GM18861 (cell line): ENCODE measurements around the gene NEU2.

Experiments
- ATAC-seq: cut with Tn5 transposase; IDR thresholded peaks from one replicate; pipeline ENCODE4 v1.9.1; 2021; ENCODE audit not compliant: unreplicated experiment

The NEU2 gene

DNA sequence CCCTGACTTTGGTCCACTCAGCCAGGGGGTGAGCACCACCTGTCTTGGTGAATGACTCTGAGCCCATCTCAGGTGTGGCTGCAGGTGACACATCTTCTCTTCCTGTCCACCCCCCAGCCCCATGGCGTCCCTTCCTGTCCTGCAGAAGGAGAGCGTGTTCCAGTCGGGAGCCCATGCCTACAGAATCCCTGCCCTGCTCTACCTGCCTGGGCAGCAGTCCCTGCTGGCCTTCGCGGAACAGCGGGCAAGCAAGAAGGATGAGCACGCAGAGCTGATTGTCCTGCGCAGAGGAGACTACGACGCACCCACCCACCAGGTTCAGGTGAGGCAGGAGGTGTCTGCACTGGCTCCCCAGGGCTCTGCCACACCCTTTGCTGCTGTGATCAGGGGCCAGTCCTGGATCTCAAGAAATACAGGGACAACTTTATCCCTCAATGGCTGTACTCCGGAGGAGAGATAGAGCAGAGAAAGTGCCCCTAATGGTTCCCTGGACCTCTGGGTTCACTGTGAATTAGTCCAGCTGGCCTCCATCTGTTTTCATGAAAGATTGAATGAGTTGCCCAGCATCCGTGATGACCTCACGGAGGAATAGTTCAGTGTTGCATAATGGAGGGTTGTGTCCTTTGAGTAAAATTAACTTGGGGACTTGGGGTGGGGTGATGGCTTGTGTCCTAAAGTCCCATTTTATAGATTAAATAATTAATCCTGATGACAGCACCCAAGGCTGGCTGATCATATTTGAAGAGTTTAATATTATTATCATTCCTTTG lies at the start of gene NEU2:
TSS of gene NEU2 (plus strand) at position 122 of the 770 bp plus-strand sequence. CDS start at position 122, 0 bp downstream.
- no peak for ATAC-seq

DNA sequence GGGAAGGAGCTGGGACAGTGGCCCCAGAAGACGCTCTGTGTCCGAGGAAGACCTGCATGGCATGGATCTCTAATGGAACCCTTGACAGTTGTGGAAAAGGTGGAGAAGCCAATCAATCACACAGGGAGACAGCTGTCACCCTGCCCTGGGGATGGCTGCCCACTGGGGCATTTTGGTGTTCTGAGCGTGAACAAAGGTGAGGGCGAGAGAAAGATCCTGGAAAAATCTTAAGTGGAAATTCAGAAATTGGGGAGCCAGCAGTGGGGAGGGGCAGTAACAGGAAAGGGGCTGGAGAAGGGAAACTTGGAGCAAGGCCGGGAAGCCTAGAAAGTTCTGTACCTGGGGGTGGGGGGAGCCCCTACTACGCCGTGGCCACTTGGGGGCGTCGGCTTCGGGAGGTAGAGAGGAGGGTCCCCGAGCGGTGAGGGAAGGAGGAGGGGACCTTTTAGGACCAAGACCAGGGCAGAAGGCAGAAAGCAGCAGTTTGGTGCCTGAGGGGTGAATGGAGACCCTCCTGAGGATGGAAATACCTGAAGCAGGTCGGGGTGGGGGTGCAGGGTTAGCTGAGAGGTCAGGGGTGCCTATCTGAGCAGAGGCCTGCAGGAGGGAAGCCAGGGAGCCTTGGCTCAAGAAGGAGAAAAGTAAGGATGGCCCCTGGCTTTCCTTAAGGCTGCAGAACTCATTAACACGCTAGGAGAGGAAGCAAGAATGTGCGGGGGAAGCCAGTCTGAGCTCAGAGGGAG lies 49.4 kb upstream of the NEU2 start:
- no peak for ATAC-seq

DNA sequence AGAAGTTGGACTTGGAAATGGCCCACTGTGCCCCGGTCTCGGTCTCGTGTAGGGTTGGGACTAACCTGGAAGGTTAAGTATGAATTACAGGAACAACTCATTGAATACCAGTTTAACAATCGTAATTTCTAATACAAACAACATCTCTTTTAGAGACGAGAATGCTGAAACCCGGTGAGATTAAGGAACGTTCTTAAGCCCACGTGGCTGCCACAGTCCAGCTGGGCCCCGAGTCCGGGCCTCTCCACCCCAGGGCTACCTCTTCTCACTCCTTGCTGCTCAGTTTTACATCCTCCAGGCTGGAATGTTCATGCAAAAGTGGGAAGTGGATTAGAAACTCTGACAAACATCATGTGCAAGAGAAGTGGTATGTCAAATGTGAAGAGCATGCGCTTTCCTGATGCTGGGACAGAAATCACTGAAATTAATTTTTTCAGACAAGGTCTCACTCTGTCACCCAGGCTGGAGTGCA lies 48.8 kb upstream of the NEU2 start:
- ATAC-seq: no peak

DNA sequence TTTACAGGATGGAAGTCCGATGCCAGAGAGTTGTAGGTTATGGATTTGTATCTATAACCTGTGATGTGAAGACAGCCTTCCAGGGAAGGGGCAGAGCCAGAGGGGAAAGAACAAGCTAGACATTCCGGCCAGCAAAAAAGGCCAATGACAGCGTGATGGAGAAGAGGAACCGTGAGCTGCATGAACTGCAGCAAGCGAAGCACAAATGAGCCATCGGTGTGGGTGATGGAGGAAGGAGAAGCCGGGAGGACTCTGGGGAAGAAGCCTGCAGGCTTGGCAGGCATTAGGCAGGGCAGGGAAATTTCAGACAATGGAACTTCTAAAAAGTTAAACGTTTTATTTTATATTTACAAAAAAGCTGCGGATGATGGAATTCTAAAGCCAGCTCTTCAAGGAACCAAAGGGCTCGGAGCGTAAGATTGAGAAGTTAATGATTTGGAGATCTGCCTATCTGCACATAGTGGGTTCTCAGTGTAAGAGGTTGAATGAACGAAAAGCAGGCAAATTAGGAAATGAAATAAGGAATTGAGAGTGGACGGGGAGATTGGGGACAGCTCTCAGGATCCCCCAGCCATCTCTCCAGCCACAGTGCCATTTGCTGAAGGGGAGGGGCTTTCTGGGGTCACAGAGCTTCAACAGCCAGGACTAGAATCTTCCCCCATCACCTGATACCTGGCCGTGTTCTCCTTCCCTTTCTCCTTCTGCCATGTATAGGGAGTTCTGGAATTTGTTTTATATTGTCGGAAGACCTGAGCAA lies 47.8 kb upstream of the NEU2 start:
- no peak for ATAC-seq

DNA sequence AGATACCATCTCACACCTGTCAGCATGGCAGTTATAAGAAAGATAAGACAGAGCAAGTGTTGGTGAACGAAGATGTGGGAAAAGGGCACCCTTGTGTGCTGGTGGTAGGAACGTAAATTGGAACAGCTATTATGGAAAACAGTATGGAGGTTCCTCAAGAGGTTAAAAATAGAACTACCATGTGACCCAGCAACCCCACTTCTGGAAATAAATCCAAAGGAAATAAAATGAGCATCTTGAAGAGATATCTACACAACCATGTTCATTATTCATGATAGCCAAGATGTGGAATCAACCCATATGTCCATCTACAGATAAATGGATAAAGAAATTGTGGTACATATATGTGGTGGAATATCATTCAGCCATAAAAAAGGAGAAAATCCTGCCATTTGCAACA lies 46.3 kb upstream of the NEU2 start:
- ATAC-seq: no peak

DNA sequence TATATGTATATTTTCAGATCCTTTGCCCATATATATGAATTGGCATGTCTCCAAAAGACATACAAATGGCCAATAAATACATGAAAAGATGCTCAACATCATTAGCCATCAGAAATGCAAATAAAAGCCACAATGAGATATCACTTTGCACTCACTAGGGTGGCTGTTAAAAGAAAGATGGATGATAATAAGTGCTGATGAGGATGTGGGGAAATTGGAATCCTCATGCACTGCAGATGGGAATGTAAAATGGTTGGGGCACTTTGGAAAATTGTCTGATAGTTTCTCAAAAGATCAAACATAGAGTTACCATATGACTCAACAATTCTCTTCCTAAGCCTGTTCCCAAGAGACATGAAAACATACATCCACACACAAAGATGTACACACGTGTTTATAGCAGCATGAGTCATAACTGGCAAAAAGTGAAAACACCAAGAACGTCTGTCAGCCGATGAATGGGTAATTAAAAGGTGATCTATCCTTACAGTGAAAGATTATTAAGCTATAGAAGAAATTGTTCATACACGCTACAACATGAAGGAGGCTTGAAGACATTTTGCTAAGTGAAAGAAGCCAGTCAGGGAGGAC lies 39.1 kb upstream of the NEU2 start:
- no peak for ATAC-seq

DNA sequence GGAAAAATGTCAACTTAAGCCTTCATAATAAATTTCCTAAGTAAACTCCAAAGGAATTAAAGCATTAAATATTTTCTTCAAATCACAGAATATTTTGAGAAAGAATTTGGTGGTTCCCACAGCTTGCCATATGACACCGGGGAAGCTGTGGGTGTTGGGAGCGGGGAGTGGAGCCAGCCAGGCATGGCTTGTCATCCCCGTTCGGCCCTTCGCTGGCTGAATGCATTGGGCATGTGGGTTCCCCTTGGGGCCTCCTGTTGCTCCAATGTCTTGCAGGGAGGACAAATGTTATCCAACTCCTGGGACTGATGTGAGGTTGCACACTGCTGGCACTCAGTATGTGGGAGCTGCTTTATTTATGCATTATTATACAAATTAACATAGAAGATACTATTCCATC lies 38.0 kb upstream of the NEU2 start:
- ATAC-seq: no peak

DNA sequence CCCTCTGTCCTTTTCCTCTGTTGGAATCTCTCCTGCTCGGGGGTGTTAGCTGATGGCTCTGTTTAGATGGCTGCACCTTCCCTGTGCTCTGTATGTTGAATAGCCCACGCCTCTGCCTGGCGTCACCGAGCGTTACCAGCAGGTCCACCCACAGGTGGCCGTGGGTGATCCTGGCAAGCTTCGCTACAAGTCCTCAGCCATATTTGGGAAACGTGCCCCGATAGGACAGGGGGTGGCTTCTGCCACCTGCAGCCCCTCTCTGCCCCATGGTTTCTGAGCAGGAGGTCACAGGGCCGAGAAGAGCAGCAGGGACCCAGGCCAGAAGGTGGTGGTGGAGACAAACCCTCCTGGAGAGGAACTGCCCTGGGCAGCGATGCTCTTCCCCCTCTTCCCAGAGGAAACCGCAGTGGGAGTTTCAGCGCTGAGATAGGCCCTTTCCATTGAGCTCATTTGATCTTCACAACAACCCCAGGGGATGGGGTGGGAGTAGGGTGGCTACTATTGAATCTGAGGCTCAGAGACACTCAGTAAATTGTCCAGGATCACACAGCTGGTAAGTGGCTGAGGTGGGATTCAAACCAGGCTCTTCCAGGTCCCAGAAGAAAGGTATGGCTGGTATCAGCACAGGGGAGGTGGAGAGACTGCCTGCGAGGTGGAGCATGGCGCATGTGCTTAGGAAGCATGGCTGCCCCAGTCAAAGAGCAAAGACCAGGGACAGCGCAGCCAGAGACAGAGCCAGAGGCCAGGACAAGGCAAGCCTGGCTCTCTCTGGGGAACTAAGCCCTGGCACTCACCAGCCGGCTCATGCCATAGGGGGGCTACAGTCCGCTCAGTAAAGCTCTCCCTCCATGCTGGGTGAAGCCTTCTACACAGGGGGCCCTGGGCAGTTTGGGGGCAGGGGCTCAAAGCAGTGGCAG lies 34.5 kb upstream of the NEU2 start:
- ATAC-seq: no peak

DNA sequence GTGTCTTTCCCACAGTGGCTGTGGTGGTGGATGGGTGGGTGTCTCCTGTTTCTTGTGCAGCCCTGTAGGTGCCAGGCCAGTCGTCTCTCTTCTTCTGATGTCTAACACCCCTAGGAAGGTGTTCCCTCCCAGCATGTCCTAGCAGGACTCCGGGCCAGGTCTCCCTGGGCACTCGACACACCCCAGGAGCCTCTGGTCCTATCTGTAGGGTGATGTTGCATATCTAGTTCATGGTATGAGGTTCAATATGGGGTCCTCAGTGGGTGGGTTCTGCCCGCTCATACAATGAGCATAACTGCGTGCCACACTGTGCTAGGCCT lies 33.8 kb upstream of the NEU2 start:
- ATAC-seq: no peak

DNA sequence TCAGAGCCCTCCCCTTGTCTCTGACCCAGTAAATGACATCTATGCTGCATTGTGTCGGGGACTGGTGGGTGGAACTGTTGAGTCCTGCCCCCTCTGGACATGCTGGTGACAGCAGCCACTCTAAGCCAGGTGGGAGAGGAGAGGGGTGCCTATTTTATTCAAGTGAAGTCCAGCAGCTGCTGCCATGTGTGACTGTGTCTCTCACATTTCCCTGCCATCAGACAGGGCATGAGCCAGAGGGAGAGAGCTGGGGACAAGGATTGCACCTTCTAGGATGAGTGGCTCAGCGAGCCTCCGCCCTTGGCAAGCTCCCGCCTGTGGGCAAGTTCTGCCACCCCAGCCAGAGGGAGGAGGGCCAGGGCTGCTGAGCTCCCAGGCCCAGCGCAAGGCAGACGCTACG lies 33.1 kb upstream of the NEU2 start:
- ATAC-seq: no peak

DNA sequence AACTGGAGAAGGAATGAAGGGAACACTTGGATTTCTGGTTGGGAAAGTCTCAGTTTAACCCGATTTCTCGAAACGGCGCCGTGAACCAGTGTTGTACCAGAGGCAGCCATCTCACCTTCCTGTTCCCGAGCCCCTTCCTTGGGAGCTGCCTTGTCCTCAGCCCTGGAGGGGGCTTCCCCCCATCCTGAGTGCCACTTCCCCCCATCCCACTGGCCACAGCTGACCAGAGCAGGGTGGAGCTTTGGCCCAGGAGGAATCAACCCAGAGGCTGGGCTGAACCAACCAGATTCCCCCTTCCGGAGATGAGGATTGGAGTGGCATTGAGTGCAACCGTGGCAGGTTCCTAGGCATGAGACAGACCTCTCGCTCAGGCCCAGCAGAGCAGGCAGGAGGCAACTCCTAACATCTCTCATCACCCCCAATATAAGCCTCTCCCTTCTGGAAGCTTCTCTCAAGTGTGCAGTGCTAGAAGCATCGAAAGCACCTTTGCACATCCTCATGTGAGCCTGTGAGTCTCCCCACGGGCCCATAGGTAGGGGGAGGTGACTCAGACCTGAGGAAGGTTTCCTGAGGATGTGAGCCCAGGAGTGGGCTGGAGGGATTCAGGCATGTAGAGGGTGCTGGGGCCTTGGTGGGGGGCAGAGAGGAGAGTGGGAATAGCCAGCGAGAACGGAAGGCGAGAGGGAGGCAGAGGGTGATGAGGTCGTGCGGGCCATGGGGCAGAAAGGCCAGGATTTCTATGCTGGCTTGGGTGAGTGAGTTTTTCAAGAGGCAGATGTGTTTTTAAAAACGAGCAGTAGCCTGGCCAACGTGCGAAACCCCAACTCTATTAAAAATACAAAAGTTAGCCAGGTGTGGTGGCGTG lies 31.4 kb upstream of the NEU2 start:
- no peak for ATAC-seq

DNA sequence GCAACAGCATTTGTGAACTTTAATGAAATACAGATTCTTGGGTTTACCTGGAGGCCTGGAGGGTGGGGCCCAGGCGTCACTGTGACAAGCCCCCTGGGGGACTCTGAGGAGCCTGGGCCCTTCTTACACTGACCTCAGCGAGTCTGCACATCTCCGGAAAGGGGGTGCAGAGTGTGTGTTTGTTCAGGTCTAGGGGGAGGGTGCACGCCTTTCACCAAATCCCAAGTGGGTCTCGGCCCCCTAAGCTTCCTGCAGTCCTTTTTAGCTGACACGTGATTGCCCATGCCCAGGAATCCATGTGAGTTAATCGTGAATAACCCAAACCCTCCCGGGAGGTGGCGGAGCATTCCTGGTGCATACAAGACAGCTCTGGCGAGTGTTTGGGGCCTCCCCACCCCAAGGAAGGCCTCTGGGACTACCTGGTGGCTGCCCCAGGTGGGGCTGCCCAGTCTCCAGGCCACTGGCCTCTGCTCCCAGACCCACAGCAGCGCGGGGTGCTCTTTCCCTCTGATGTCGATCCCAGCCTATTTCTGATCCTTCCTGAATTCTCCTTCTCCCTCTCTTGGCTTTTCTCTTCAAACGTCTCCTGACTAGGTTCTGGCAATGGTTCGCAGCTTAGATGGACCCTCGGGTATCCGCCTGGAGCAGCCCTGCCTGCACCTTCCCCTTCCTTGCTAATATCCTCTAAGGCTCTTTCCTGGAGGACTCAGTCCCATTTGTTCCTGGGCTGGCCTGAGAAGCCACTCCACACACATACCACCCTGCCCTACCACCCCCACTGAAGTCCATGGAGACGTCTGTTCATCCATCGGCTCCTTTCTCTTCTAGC lies 29.4 kb upstream of the NEU2 start:
- no peak for ATAC-seq

DNA sequence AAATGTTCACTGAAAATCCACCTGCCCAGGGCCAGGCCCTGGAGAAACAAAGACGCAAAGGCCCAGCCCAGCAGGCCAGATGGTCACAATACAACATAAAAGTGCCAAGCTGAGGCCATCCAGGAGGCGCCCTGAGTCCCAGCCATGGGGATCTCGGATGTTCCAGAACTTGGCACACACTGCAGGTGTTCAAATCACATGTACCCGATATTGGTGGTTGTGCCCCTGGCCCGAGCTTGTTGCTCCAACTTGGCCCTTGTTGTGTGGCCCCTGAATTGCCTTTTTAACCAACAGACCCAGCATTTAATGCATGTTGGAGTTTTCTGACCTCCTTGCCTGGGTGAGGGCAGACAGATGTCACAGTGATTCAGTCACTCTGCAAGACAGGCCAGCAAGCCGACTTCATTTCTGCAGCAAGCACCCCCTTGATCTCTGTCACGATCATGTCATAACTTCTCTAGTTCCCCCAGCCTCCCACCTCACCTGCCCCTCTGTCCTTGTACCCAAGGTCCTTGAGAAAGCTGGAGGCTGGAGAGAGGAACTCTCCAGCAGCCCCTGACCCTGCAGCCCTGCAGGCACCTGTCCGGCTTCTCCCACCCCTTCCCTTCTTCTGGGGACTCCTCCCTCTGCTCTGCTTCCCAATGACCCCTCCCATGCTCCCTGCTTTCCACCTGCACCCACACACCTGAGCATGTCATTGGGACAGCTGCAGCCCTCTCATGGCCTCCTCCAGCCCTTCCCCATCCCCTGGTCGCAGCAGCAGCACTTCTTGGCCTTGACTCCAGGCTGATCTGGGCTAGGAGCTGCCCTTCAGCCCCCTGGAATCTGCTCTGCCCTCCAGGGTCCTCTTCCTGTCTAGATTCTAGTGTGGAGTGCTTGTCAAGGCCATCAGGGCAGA lies 28.6 kb upstream of the NEU2 start:
- ATAC-seq: no peak

DNA sequence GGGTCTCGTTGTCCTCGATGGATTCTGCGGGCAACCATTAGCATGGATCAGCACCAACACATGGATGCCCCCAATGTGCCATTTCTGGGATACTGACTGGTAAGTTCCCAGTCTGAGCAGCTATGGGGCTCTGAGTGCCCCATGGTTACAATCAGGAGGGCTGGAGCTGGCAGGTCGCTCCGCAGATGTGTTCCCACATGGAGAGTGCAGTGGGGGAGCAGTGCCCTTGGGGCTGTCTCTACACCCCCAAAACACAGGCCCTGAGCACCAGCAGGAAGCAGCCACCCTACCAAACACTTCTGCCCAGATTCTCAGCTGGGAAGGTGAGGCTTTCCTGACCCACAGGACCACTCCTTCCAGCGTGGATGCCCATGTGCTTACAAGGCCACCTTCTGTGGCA lies 27.4 kb upstream of the NEU2 start:
- ATAC-seq: no peak

DNA sequence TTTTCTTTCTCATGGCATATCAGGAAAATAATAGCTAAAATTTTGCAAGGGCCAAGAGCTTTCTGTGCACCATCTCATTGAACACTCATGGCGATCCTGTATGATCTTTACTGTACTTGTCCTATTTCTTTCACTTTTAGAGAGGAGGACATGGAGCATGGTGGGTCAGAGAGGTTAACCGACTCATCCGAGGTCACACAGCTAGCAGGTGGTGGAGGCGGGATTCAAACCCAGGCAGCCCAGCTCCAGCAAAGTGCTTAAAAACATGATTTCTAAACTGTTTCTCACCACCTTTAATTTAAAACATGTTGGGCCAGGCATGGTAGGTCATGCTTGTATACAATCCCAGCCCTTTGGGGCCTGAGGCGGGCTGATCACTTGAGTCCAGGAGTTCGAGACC lies 25.8 kb upstream of the NEU2 start:
- ATAC-seq: no peak

DNA sequence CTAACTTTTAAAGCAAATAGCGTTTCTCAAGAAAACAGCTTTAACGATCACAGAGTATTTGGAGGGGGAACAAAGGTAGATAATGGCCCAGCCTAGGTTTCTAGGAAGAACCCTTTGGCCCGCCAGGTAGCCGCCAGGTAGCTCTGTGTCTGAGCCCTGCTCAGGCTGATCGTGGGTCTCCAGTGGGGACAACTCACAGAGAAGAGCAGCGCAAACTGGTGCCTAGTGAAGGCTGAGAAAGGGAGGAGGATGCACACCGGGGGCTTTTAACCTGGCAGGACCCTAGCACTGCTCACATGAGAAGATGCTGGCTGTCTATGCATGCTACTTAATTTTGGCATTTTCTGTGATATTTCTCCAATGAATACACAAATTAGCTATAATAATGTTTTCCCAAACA lies 25.2 kb upstream of the NEU2 start:
- ATAC-seq: no peak

DNA sequence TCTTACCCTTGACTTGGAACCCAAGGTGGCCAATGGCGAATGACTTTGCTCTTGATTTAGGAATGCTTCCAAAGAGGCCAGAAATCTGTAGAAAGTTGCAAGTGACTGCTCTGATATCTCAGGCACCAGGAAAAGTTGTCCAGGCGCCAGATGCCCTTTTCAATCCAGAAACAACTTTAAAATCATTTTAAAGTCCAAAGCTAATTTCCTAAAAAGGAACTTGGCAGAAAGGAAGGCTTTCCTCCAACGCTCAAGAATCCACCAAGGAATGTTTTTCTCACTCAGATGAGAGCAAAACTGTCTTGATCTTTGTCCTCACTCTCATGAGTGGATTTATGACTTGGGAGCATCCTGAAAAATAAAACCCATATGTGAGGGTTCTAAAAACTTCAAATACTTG lies 24.7 kb upstream of the NEU2 start:
- ATAC-seq: no peak

DNA sequence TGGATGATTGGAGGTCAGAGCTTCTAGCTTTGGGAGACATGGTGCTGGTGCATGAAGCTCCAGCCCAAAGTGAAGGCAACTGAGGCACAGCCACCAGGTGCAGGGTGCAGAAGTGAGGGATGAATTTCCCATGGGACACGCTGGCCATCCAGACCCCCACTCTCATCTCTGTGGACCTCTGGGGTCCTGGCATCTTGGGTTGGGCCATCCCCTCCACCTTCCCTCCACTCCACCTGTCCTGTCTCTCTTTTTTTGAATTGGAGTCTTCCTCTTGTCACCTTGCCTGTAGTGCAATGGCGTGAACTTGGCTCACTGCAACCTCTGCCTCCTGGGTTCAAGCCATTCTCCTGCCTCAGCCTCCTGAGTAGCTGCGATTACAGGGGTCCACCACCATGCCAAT lies 22.8 kb upstream of the NEU2 start:
- no peak for ATAC-seq
